H1 (cell line): ENCODE data around the gene ADIPOR1. TPM values are rescaled to one million over a fixed set of nuclear protein-coding genes. Genes with fewer than 3 reads are reported as not detected.

Source experiments
- CTCF ChIA-PET: fragments of 300-600 bp; sonication (Branson Sonifier 250); formaldehyde crosslinking; loops from one replicate; lab custom pipeline; 2021; ENCODE audit not compliant: partially characterized antibody; lab: Charles Lee
- POLR2A ChIA-PET: fragments of 300-600 bp; sonication (Branson Sonifier 250); formaldehyde crosslinking; loops from one replicate; lab custom pipeline; 2021; ENCODE audit warnings: inconsistent platforms; ENCODE audit not compliant: partially characterized antibody; lab: Charles Lee
- DNase-seq, 2 experiments: peaks; one replicate each; pipeline versions ENCODE4 v3.0.0 to v3.0.0-alpha.2; 2010 to 2022; ENCODE audit warnings: low spot score in 2 of 2, low read depth in 1 of 2, mixed read lengths in 1 of 2
- FAIRE-seq: peaks from 2 replicates; lab custom pipeline; 2011; peaks lifted over from hg19 to GRCh38; lab: Jason Lieb, UNC
- H2AFZ ChIP-seq: 2 replicates; pipeline ENCODE4 v1.8.1; 2012; ENCODE audit warnings: low read length, inconsistent platforms
- H2AK5ac ChIP-seq: 2 replicates; pipeline ENCODE4 v1.6.1; 2013; ENCODE audit warnings: low read depth, low read length
- H2BK120ac ChIP-seq: replicated peaks from 2 replicates; pipeline ENCODE3; 2013; ENCODE audit warnings: low read depth, low read length, inconsistent platforms
- H2BK12ac ChIP-seq: 2 replicates; pipeline ENCODE4 v1.6.1; 2013; ENCODE audit warnings: low read depth, low read length
- H2BK15ac ChIP-seq: 2 replicates; pipeline ENCODE4 v1.6.1; 2013; ENCODE audit warnings: low read length
- H2BK20ac ChIP-seq: 2 replicates; pipeline ENCODE4 v1.6.1; 2013; ENCODE audit warnings: low read length
- H2BK5ac ChIP-seq: 2 replicates; pipeline ENCODE4 v1.6.1; 2013; ENCODE audit warnings: low read depth, low read length
- H3K14ac ChIP-seq: 2 replicates; pipeline ENCODE4 v1.6.1; 2013; ENCODE audit warnings: inconsistent platforms; ENCODE audit not compliant: insufficient read length
- H3K18ac ChIP-seq: 2 replicates; pipeline ENCODE4 v1.6.1; 2013; ENCODE audit warnings: low read length; ENCODE audit errors: extremely low read depth
- H3K23ac ChIP-seq: 2 replicates; pipeline ENCODE4 v1.6.1; 2013; ENCODE audit warnings: inconsistent platforms; ENCODE audit not compliant: insufficient read length
- H3K23me2 ChIP-seq: 2 replicates; pipeline ENCODE4 v1.6.1; 2013; ENCODE audit warnings: low read depth, low read length
- H3K27ac ChIP-seq: 2 replicates; pipeline ENCODE4 v1.6.1; 2011; ENCODE audit warnings: low read depth, low read length, inconsistent platforms
- H3K27me3 ChIP-seq, 4 experiments: replicated peaks in 1 of 4; 1 replicate in 1 of 4; 2 replicates in 3 of 4; pipeline versions ENCODE4 v1.6.1 to v1.8.1; 2011 to 2013; ENCODE audit warnings: low read length in 3 of 4, mild to moderate bottlenecking in 3 of 4, inconsistent platforms in 2 of 4, mixed read lengths in 2 of 4, moderate library complexity in 1 of 4; ENCODE audit not compliant: control insufficient read depth in 3 of 4, insufficient read depth in 3 of 4; ENCODE audit errors: extremely low read depth in 1 of 4
- H3K36me3 ChIP-seq, 4 experiments: 2 replicates each; pipeline versions ENCODE4 v1.6.1 to v1.8.1; 2011 to 2013; ENCODE audit warnings: mild to moderate bottlenecking in 4 of 4, low read length in 3 of 4, moderate library complexity in 2 of 4, control low read depth in 1 of 4, inconsistent platforms in 1 of 4; ENCODE audit not compliant: insufficient read depth in 4 of 4, control insufficient read depth in 2 of 4
- H3K4ac ChIP-seq: replicated peaks from 2 replicates; pipeline ENCODE3; 2013; ENCODE audit warnings: low read length, low read depth, mixed read lengths, inconsistent platforms; ENCODE audit not compliant: insufficient read length
- H3K4me1 ChIP-seq, 4 experiments: replicated peaks in 1 of 4; 1 replicate in 1 of 4; 2 replicates in 3 of 4; pipeline versions ENCODE4 v1.6.1 to v1.8.1; 2011 to 2013; ENCODE audit warnings: low read length in 3 of 4, inconsistent platforms in 2 of 4, mixed read lengths in 1 of 4; ENCODE audit not compliant: insufficient read depth in 4 of 4, control insufficient read depth in 3 of 4
- H3K4me2 ChIP-seq, 2 experiments: 2 replicates each; pipeline versions ENCODE4 v1.6.1 to v1.8.1; 2011 to 2013; ENCODE audit warnings: low read depth in 2 of 2, low read length in 2 of 2, control low read depth in 1 of 2, inconsistent platforms in 1 of 2, mild to moderate bottlenecking in 1 of 2; ENCODE audit not compliant: insufficient read depth in 1 of 2
- H3K4me3 ChIP-seq, 4 experiments: fragments of 200-600, 300-600 bp in 1 of 4; sonication (generic), shearing (Covaris generic), sonication (Bioruptor Twin) in 1 of 4; 2 replicates each; pipeline versions ENCODE4 v1.5.1 to v1.8.1; 2011 to 2016; ENCODE audit warnings: low read length in 4 of 4, low read depth in 3 of 4, control low read depth in 2 of 4, inconsistent platforms in 2 of 4, mild to moderate bottlenecking in 2 of 4, mixed read lengths in 1 of 4, moderate library complexity in 1 of 4; ENCODE audit not compliant: insufficient read depth in 2 of 4; ENCODE audit errors: extremely low read depth in 1 of 4
- H3K56ac ChIP-seq: replicated peaks from 2 replicates; pipeline ENCODE3; 2013; ENCODE audit warnings: low read depth, mild to moderate bottlenecking, mixed read lengths, low read length, inconsistent platforms; ENCODE audit not compliant: insufficient read length
- H3K79me1 ChIP-seq: 2 replicates; pipeline ENCODE4 v1.6.1; 2013; ENCODE audit warnings: low read depth, low read length, control low read depth
- H3K79me2 ChIP-seq, 2 experiments: 2 replicates each; pipeline versions ENCODE4 v1.6.1 to v1.8.1; 2012 to 2013; ENCODE audit warnings: low read length in 2 of 2, mild to moderate bottlenecking in 2 of 2, inconsistent platforms in 1 of 2; ENCODE audit not compliant: insufficient read depth in 2 of 2, control insufficient read depth in 1 of 2
- H3K9ac ChIP-seq, 4 experiments: replicated peaks in 1 of 4; 1 replicate in 1 of 4; 2 replicates in 3 of 4; pipeline versions ENCODE4 v1.6.1 to v1.8.1; 2011 to 2013; ENCODE audit warnings: low read depth in 3 of 4, low read length in 3 of 4, control low read depth in 2 of 4, mild to moderate bottlenecking in 2 of 4, moderate library complexity in 2 of 4, inconsistent platforms in 1 of 4; ENCODE audit errors: extremely low read depth in 1 of 4
- H3K9me3 ChIP-seq, 2 experiments: 2 replicates each; pipeline versions ENCODE4 v1.6.1 to v1.8.1; 2012 to 2013; ENCODE audit warnings: mild to moderate bottlenecking in 2 of 2, moderate library complexity in 2 of 2, control low read depth in 1 of 2, inconsistent platforms in 1 of 2, low read depth in 1 of 2, low read length in 1 of 2, mixed read lengths in 1 of 2; ENCODE audit not compliant: insufficient read depth in 2 of 2
- H4K20me1 ChIP-seq, 2 experiments: replicated peaks in 1 of 2; 2 replicates each; pipeline versions ENCODE3 to v1.8.1; 2011 to 2013; ENCODE audit warnings: inconsistent platforms in 2 of 2, low read length in 2 of 2, mild to moderate bottlenecking in 1 of 2; ENCODE audit not compliant: insufficient read depth in 2 of 2, control insufficient read depth in 1 of 2
- H4K5ac ChIP-seq: 2 replicates; pipeline ENCODE4 v1.6.1; 2013; ENCODE audit warnings: low read length, low read depth, mixed read lengths, inconsistent platforms; ENCODE audit not compliant: insufficient read length
- H4K8ac ChIP-seq: 2 replicates; pipeline ENCODE4 v1.8.0; 2013; ENCODE audit warnings: mild to moderate bottlenecking, moderate library complexity, low read length, inconsistent platforms; ENCODE audit not compliant: insufficient read depth; ENCODE audit errors: extremely low read depth
- H4K91ac ChIP-seq: replicated peaks from 2 replicates; pipeline ENCODE3; 2013; ENCODE audit warnings: low read length, mixed read lengths, inconsistent platforms; ENCODE audit not compliant: insufficient read length
- BACH1 ChIP-seq: IDR thresholded peaks from 2 replicates; pipeline ENCODE4 v1.6.1; 2012; ENCODE audit warnings: low read length, improper control_type of control experiment
- CREB1 ChIP-seq: IDR thresholded peaks from 2 replicates; pipeline ENCODE4 v1.6.1; 2012; ENCODE audit warnings: inconsistent platforms
- GABPA ChIP-seq: IDR thresholded peaks from 2 replicates; pipeline ENCODE4 v1.6.1; 2011; ENCODE audit warnings: mild to moderate bottlenecking, low read length, moderate library complexity, borderline replicate concordance; ENCODE audit not compliant: insufficient read depth
- HDAC6 ChIP-seq: IDR thresholded peaks from one replicate; pipeline ENCODE4 v1.7.1; 2012; ENCODE audit warnings: low read depth, mild to moderate bottlenecking, inconsistent platforms, low read length, moderate library complexity
- NANOG ChIP-seq: IDR thresholded peaks from 2 replicates; pipeline ENCODE4 v1.6.1; 2011; ENCODE audit warnings: low read length, low read depth, mild to moderate bottlenecking, inconsistent platforms; ENCODE audit not compliant: insufficient read depth, poor library complexity, severe bottlenecking
- PHF8 ChIP-seq: fragments of 200-600 bp; sonication (generic); conservative IDR thresholded peaks from 2 replicates; pipeline ENCODE4 v1.7.1; 2012; ENCODE audit warnings: low read depth, mild to moderate bottlenecking, inconsistent platforms, low read length, moderate library complexity
- RAD21 ChIP-seq, 2 experiments: IDR thresholded peaks in 1 of 2; conservative IDR thresholded peaks in 1 of 2; 2 replicates each; pipeline ENCODE4 v1.6.1; 2011; ENCODE audit warnings: low read depth in 2 of 2, low read length in 2 of 2, improper control_type of control experiment in 1 of 2, inconsistent platforms in 1 of 2, mild to moderate bottlenecking in 1 of 2, moderate library complexity in 1 of 2
- SIRT6 ChIP-seq: IDR thresholded peaks from one replicate; pipeline ENCODE4 v1.7.1; 2012; ENCODE audit warnings: low read length, inconsistent platforms
- ZNF274 ChIP-seq: IDR thresholded peaks from 2 replicates; pipeline ENCODE4 v1.7.0; 2012; ENCODE audit warnings: low read length, borderline replicate concordance; ENCODE audit errors: extremely low read depth
- WGBS, 2 experiments: shearing (Covaris generic) in 1 of 2; methylation state at CpG; one replicate each; pipeline versions ENCODE4 v1.1.6 to v1.1.7; 2013 to 2015; ENCODE audit warnings: low lambda C conversion rate in 2 of 2, mixed read lengths in 2 of 2, inconsistent platforms in 1 of 2, low coverage in 1 of 2, missing lambda C conversion rate in 1 of 2; ENCODE audit not compliant: insufficient replicate concordance in 2 of 2, insufficient coverage in 1 of 2, insufficient read length in 1 of 2; ENCODE audit errors: extremely low coverage in 1 of 2, missing lambda C conversion rate in 1 of 2; 5-methylcytosine and 5-hydroxymethylcytosine counted together
- polyA plus RNA-seq, 7 experiments: library from polyadenylated mRNA; depleted of rRNA in 3 of 7; stranded (reverse) in 5 of 7; unstranded in 2 of 7; fragments of >200 nt in 5 of 7; fragments of 200-250 nt in 2 of 7; gene quantifications; 1 replicate in 5 of 7; 2 replicates in 1 of 7; 4 replicates in 1 of 7; pipeline versions ENCODE4 v1.2.1 to v1.2.3, GENCODE V29; 2011 to 2013; ENCODE audit warnings: missing spikeins in 2 of 7, mixed read lengths in 2 of 7
- total RNA-seq: library from RNA; stranded (reverse); fragmentation: NEBNext Ultra II Directional; extraction: Animal tissue kit (Norgen Biotek cat#: 25700); gene quantifications from 2 replicates; pipeline ENCODE4 v1.2.1, GENCODE V29; 2021

ADIPOR1 gene
- total and polyA plus RNA-seq, 2 of the 8 experiments (the other 6 are each of a cell fraction or from before 2014, with no cell fraction given) = 69.8 to 118 TPM

DNA sequence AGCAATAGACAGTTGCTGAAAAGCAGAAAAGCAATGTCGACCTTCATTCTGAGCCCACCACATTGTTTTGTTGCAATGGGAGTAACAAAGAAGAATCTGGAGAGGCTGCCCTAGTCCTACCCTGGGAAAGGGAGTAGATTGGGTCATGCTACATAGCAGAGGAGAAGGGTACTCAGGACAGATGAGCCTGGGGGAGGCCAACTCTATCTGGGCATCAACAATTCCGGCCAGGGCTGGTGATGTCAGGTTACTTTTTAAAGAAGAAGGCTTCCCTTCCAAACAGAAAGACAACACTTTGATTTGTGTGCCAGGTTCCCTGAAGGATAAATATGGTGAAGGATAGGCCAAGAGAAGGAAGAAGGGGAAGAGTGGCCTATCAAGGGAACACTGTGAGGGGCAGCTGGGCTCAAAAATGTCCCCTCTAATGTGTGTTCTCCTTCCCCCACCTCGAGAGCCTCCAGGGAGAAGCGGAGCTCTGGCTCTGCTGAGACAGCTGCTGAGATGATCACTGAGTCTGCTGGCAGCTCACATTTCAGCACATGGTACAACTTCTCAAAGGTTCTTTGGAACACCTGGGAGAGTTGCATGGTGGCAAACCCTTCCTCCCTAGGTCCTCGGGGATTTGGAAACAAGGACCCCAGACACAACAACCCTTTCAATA lies 3.2 kb upstream of the ADIPOR1 start:
- H2BK120ac ChIP-seq = no peak overlapping the region
- no peak overlapping the region for H2BK20ac ChIP-seq
- ChIA-PET POLR2A (interaction anchor here (0.6 kb wide), 1 partner anchor 783 kb away, joined by 3 read pairs; no protein-coding TSS in a partner anchor), CTCF (interaction anchor here (2.0 kb wide), 1 partner anchor 38 kb away, joined by 9 read pairs; no protein-coding TSS in a partner anchor)
- no peaks in the 10 kb centered on the region for H3K79me1 ChIP-seq
- H2BK15ac ChIP-seq = no peak overlapping the region
- no peak overlapping the region for H2BK5ac ChIP-seq
- H4K5ac ChIP-seq = no peak overlapping the region
- no peak overlapping the region for H2AK5ac ChIP-seq
- peak overlapping the region; percentile 38; the same call in 1 of the 2 replicates for H4K8ac ChIP-seq
- no peak overlapping the region for H2AFZ ChIP-seq
- H3K23ac ChIP-seq = no peak overlapping the region
- WGBS, 2 experiments = 86% methylated on average over 5 of the region's 5 CpGs; no CpG with 5 or more reads in 1 of the 2 experiments
- peaks cover 7% of the 10 kb centered on the region for H3K23me2 ChIP-seq
- H3K18ac ChIP-seq = no peak overlapping the region
- no peak overlapping the region for H3K14ac ChIP-seq
- H3K79me2 ChIP-seq = peaks cover 3 to 15% of the 10 kb centered on the region in 2 experiments; a peak in 3 of 4 replicates
- H3K56ac ChIP-seq = no peak overlapping the region
- no peak overlapping the region for H3K4me2 ChIP-seq
- no peak overlapping the region; a peak in 1 of 7 replicates for H3K9ac ChIP-seq
- peaks cover 0 to 2% (median 0%) of the 10 kb centered on the region in 4 experiments; a peak in 1 of 8 replicates for H3K36me3 ChIP-seq
- no peaks in the 10 kb centered on the region for H3K27me3 ChIP-seq
- peaks cover 0 to 8% (median 2%) of the 10 kb centered on the region in 4 experiments; a peak in 6 of 7 replicates for H3K4me1 ChIP-seq
- H3K9me3 ChIP-seq = no peaks in the 10 kb centered on the region
- TF ChIP-seq RAD21 (IDR thresholded peaks at IDR 0.05 in 1 of 2, conservative IDR thresholded peaks at IDR 0.05 in 1 of 2; ENCODE audit: low read depth in 2 of 2, low read length in 2 of 2) (no peak), PHF8 (no peak), HDAC6 (no peak), CREB1 (no peak), NANOG (no peak), SIRT6 (no peak), BACH1 (no peak), ZNF274 (no peak), GABPA (no peak)
- no peak overlapping the region for H3K4me3 ChIP-seq
- H3K27ac ChIP-seq = no peak overlapping the region
- no peak for FAIRE-seq
- H4K20me1 ChIP-seq = peaks cover 2 to 3% of the 10 kb centered on the region in 2 experiments
- no peak overlapping the region for H2BK12ac ChIP-seq
- H4K91ac ChIP-seq = no peak overlapping the region
- DNase-seq = no peak
- no peak overlapping the region for H3K4ac ChIP-seq
